Fibroblast of villous mesenchyme (primary cell): ENCODE measurements around the gene MGAT4C. TPM values are rescaled to one million over a fixed set of nuclear protein-coding genes. Genes with fewer than 3 reads are reported as not detected.

Source experiments
- DNase-seq: peaks from one replicate; pipeline ENCODE4 v3.0.0-alpha.2; 2010; ENCODE audit warnings: low read depth
- H3K4me3 ChIP-seq: 2 replicates; pipeline ENCODE4 v1.5.1; 2011; ENCODE audit warnings: low read depth, mild to moderate bottlenecking, low read length
- total RNA-seq: library from RNA; depleted of rRNA; stranded (reverse); fragments of >200 nt; gene quantifications from 2 replicates; pipeline ENCODE4 v1.2.3, GENCODE V29; 2012
- TF ChIP-seq, protein P1 (sequence below): IDR thresholded peaks from 2 replicates; pipeline ENCODE4 v1.5.1; 2012; ENCODE audit warnings: low read depth, mild to moderate bottlenecking, low read length; ENCODE audit not compliant: insufficient read depth

Gene MGAT4C
- total RNA-seq, 1 donor: not detected

GRCh38 chr12:86233126-86233525 is 23.1 kb downstream of the MGAT4C start:
- TF ChIP-seq, protein P1, sequence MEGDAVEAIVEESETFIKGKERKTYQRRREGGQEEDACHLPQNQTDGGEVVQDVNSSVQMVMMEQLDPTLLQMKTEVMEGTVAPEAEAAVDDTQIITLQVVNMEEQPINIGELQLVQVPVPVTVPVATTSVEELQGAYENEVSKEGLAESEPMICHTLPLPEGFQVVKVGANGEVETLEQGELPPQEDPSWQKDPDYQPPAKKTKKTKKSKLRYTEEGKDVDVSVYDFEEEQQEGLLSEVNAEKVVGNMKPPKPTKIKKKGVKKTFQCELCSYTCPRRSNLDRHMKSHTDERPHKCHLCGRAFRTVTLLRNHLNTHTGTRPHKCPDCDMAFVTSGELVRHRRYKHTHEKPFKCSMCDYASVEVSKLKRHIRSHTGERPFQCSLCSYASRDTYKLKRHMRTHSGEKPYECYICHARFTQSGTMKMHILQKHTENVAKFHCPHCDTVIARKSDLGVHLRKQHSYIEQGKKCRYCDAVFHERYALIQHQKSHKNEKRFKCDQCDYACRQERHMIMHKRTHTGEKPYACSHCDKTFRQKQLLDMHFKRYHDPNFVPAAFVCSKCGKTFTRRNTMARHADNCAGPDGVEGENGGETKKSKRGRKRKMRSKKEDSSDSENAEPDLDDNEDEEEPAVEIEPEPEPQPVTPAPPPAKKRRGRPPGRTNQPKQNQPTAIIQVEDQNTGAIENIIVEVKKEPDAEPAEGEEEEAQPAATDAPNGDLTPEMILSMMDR: no peak
- H3K4me3 ChIP-seq: no peak overlapping the region
- DNase-seq: peak; percentile 3

GRCh38 chr12:86230516-86231146 is 25.6 kb downstream of the MGAT4C start:
- TF ChIP-seq, protein P1: no peak
- peak; percentile 38 for DNase-seq
- H3K4me3 ChIP-seq: no peak overlapping the region

DNA sequence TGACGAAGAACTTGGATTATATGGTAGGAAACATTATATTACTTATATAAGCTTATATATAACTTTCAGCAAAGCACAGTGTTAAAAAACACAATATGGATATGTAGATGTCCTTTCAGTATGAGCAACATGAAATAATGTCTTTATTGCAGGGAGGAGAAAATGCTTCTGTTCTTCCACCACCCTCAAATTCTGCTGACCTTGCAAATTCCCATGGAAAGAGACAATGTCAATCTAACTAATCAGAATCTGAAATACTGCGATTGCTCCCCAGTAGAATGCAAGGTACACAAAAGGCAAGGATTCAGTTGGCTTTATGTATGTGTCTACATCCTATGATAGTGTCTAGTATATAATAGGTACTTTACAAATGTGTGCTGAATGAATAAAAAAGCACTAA is 26.4 kb downstream of the MGAT4C start:
- TF ChIP-seq, protein P1: no peak
- DNase-seq: no peak
- no peak overlapping the region for H3K4me3 ChIP-seq

GRCh38 chr12:86228656-86229055 is 27.5 kb downstream of the MGAT4C start:
- H3K4me3 ChIP-seq: no peak overlapping the region
- TF ChIP-seq, protein P1: no peak
- DNase-seq: no peak

- H3K4me3 ChIP-seq: no peak overlapping the region
- TF ChIP-seq, protein P1: no peak
- DNase-seq: no peak
Observed at GRCh38 chr12:86226481-86226880, 29.7 kb downstream of the MGAT4C start.

DNA sequence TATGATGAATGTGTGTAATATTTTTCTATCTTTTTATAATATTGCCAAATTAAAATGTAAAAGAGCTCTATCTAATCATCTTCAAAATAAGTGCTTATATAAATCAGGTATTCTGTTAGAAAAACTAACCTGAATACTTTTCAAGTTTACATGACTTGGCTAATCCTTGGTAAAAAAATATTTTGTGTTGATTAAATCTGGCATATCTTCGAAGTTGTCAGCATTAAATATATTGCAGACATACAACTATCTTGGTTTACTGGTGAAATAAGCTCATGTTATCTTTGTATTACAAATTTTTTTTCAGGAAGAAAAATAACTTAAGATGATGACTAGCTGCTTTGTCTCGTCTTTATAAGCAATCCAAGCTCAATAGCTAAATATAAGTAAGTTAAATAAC is 39.6 kb downstream of the MGAT4C start:
- TF ChIP-seq, protein P1: no peak
- DNase-seq: no peak
- H3K4me3 ChIP-seq: no peak overlapping the region

- TF ChIP-seq, protein P1: no peak
- no peak for DNase-seq
- H3K4me3 ChIP-seq: no peak overlapping the region
Observed at GRCh38 chr12:86213012-86213411, 43.2 kb downstream of the MGAT4C start.
